NCI-H2227 treated with DMSO at 0.1 percent for 48 hours (cell line): Measurements from ENCODE around the gene DMXL1.

Source experiments
- DNase-seq: peaks from one replicate; lab custom pipeline; 2025; lab: John Stamatoyannopoulos, UW

DMXL1 gene

DNA sequence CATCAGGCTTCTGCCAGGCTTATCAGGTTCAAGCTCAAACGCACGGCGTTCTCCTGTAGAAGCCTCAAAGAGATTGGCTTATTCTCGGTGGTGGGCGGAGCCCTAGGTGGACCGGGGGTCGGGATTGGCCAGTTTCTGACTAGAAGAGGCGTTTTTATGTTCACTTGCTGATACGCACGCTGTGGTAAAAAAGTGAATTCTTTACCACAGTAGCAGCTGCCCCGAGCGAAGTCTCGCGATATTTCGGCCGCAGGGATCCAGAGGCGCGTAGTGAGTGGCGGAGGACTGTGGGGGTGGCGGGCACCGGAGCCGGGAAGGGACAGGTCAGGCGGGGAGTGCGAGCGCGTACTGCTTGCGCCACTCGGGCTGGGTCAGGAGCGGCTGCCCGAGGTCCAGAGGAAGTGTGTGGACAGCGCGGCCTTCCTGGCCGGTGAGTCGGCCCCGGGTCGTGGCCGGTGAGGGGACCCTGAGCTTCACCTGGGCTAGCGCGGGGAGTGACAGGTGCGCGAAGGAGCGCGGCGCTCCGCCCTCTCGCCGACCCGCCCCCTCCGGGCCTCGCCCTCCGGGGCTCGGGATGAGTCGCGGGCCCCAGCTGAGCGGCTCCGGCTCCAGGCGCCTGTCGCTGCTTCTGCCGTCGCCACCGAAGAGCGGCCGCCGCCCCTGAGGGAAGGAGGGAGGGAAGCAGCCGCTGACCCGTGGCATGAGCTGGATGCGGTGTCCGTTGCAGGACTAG is at the start of gene DMXL1:
TSS of gene DMXL1 (plus strand) at position 260 of the 733 bp plus-strand sequence. CDS start 483 bp downstream, outside the sequence.
- DNase-seq: peak; percentile 93

GRCh38 chr5:119021149-119021732 is 49.6 kb upstream of the DMXL1 start:
- no peak for DNase-seq

DNA sequence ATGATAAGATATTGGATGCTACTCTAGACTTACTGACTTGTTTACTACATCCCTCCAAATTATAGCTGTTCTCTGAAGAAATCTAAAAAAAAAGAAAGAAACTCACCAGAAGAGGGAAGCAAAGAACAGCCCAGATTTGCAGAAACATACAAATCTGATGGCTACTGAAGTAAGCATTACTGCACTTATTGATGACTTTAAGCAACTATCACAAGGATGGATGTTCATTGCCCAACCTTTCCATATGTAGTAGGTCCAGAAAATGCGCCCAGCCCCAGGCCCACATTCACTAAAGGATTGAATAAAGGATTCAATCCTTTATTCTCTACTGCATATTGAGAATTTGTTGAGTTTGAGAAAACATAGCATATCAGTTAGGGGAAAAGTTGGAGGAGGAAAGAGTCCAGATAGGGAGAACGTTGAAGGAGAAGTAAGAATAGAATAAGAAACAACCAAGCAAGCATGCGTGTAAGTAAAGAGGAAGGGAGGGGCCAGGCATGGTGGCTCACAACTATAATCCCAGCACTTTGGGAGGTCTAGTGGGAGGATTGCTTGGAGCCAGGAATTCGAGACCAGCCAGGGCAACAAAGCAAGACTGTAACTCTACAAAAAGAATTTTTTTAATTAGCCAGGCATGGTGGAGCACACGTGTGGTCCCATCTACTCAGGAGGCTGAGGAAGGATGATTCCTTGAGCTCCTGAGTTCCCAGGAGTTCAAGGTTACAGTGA is 48.7 kb upstream of the DMXL1 start:
- DNase-seq: peak; percentile 2

DNA sequence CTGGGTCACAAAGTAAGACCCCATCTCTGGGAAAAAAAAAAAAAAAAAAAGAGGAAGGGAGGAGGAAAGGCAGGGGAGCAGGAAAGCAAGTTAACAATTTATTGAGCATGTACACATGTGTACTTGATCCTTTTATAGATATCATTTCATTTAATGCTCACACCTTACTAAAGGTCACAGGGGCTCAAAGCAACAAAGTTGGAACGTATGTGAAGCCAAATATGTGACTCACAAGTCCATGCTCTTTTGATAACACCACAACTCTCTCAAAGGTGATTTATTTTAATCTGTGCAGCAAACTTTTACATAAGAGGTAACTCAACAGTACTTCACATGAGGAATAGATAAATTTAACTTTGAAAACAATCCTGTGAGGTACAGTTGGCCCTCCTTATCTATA is 48.1 kb upstream of the DMXL1 start:
- no peak for DNase-seq

GRCh38 chr5:119028575-119028974 is 42.3 kb upstream of the DMXL1 start:
- no peak for DNase-seq

- DNase-seq: no peak
Observed at GRCh38 chr5:119031011-119031886, 39.6 kb upstream of the DMXL1 start.

DNA sequence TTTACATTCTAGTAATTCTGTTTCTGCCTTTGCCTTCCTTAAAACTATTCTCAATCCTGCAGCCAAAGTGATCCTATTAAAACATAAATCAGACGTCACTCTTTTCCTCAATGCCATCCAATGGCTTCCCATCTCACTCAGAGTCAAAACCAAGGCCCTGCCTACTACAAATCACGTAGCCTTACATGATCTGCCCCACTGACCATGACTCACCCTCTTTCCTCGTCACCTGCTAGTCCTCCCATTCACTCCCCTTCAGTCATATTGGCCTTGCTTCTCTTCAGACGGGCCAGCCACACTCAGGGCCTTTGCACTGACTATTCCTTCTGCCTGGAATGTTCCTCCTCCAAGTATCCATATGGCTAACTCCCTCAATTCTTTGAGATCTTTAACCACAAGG is 39.0 kb upstream of the DMXL1 start:
- no peak for DNase-seq

DNA sequence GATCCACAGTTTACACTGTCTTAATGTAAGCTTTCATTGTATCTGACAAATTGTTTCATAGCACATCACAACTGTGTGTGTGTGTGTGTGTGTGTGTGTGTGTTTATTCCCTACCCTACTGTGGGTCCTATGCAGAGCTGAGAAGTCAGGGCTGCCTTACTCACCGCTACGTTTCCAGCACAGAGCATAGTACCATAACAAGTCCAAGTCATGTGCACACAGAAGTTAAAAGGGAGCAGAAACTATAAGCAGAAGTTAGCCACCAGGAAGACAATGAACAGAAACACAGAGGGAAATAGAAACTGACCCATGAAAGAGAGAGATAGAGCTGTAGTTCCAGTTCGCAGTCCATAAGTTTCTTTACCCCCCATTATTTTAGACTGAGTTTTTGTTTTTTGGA is 38.2 kb upstream of the DMXL1 start:
- DNase-seq: no peak

GRCh38 chr5:119033135-119033534 is 37.8 kb upstream of the DMXL1 start:
- no peak for DNase-seq

- no peak for DNase-seq
Observed at GRCh38 chr5:119036101-119036762, 34.7 kb upstream of the DMXL1 start.

- DNase-seq: no peak
Observed at GRCh38 chr5:119037496-119038215, 33.2 kb upstream of the DMXL1 start.

GRCh38 chr5:119048246-119048645 is 22.6 kb upstream of the DMXL1 start:
- no peak for DNase-seq

GRCh38 chr5:119049824-119050449 is 20.9 kb upstream of the DMXL1 start:
- no peak for DNase-seq

DNA sequence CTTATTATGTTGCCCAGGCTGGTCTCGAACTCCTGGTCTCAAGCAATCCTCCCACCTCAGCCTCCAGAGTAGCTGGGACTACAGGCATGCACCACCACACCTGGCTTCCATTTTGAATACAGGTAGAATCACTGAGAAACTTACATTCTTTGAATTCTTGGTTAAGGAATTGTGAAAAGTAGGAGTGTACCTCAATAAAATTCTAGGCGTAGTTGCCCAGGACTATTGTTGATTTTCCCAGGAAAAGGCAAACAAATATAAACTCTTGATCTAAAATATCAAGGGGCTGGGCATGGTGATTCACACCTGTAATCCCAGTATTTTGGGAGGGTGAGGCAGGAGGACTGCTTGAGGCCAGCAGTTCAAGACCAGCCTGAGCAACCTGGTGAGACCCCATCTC is 16.8 kb upstream of the DMXL1 start:
- no peak for DNase-seq

DNA sequence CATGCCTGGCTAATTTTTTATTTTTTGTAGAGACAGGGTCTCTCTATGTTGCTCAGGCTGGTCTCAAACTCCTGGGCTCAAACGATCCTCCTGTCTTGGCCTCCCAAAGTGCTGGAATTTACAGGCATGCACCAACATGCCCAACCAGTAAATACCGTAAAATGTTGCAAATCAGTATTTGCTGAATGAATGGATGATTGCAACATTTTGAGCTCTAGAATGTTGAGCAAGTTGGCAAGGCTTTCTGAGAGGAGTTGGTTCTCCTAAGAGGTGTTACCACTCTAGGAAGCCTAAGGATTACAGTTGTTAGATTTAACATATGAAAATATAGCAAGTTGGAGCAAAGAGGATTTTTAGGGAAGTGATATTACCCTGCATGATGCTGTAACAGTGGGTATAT is 15.6 kb upstream of the DMXL1 start:
- DNase-seq: no peak

DNA sequence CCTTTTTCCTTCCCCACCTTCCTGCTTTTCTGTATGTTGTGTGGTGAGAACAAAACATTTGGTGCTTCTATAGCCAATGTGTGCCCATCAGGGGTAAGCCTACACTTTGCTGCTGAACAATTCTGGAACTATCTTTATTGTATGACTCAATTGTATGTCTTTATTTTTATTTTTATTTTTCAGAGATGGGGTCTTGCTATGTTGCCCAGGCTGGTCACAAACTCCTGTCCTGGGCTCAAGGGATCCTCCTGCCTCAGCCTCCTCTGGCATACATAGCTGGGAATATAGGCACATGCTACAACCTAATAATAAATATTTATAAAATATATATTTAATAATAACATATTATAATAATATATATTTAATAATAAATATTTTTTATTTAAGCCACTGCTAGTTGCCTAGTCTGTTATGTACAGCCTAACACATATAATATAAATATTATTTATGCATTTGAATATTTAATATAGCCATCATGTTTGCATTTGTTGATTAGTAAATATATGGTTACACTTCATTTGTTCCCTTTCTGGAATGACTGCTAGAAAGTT is 11.8 kb upstream of the DMXL1 start:
- no peak for DNase-seq

- no peak for DNase-seq
Observed at GRCh38 chr5:119059740-119060255, 11.1 kb upstream of the DMXL1 start.

GRCh38 chr5:119063579-119064379 is 7.1 kb upstream of the DMXL1 start:
- DNase-seq: no peak

DNA sequence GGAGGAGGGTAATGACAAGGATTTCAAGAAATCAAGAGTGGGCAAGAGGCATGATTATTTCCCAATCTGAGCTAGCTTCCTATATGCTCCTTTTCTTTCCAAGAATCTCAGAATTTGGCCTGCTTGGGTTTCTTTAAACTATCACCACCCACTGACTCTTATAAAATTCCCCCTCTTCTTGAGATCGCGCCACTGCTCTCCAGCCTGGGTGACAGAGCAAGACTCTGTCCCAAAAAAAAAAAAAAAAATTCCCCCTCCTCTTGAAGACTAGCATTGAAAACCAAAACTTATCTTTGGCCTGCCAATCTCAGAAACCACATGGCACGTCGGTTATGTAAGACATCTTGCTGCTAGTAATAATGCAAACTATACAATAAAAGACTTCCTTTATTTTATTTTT is 3.4 kb upstream of the DMXL1 start:
- DNase-seq: no peak
